GM12878 (cell line): Measurements from ENCODE around the gene IGFL3. TPM values are rescaled to one million over a fixed set of nuclear protein-coding genes. Genes with fewer than 3 reads are reported as not detected.

Experiments
- ATAC-seq: fragments of 200-7000 bp; cut with Tn5 transposase; 3 replicates; pipeline ENCODE4 v1.9.1; 2020; ENCODE audit warnings: mild to moderate bottlenecking, moderate library complexity
- BruUV-seq: library from RNA; stranded (reverse); fragments of 400-500 nt; replicated peaks from 2 replicates; lab custom pipeline; 2021; lab: Mats Ljungman, UMichigan
- CTCF ChIA-PET: fragments of 300-600 bp; sonication (Branson Sonifier 250); formaldehyde crosslinking; extraction: SDS; loops from one replicate; lab custom pipeline; 2021; ENCODE audit warnings: inconsistent platforms; lab: Yijun Ruan, JAX
- POLR2A ChIA-PET: fragments of 350-600 bp; formaldehyde crosslinking; extraction: SDS; loops from one replicate; lab custom pipeline; 2021; ENCODE audit warnings: inconsistent platforms; lab: Charles Lee
- RAD21 ChIA-PET: fragments of 300-600 bp; sonication (Branson Sonifier 250); formaldehyde crosslinking; loops from one replicate; lab custom pipeline; 2023; ENCODE audit warnings: antibody characterized with exemption; ENCODE audit not compliant: unreplicated experiment; lab: Charles Lee
- SMC1A ChIA-PET: fragments of 300-600 bp; sonication (Branson Sonifier 250); formaldehyde crosslinking; loops from one replicate; lab custom pipeline; 2023; ENCODE audit not compliant: unreplicated experiment, uncharacterized antibody; lab: Charles Lee
- DNase-seq: peaks from one replicate; pipeline ENCODE4 v3.0.0-alpha.2; 2011; ENCODE audit warnings: low read depth, low spot score
- FAIRE-seq: peaks from 3 replicates; lab custom pipeline; 2011; peaks lifted over from hg19 to GRCh38; lab: Jason Lieb, UNC
- H2AFZ ChIP-seq: 2 replicates; pipeline ENCODE4 v1.6.0; 2011; ENCODE audit warnings: low read depth, low read length, control low read depth; ENCODE audit not compliant: control insufficient read depth
- H3K27ac ChIP-seq: 2 replicates; pipeline ENCODE4 v1.5.1; 2011; ENCODE audit warnings: control low read depth; ENCODE audit not compliant: control insufficient read depth, insufficient read depth
- H3K27me3 ChIP-seq, 2 experiments: replicated peaks in 1 of 2; 2 replicates each; pipeline versions ENCODE4 v1.6.0 to v1.6.1; 2011; ENCODE audit warnings: low read length in 1 of 2; ENCODE audit not compliant: control insufficient read depth in 2 of 2, insufficient read depth in 2 of 2
- H3K36me3 ChIP-seq, 2 experiments: 2 replicates each; pipeline ENCODE4 v1.5.1; 2011; ENCODE audit warnings: low read length in 1 of 2; ENCODE audit not compliant: control insufficient read depth in 2 of 2, insufficient read depth in 2 of 2
- H3K4me1 ChIP-seq: 2 replicates; pipeline ENCODE4 v1.6.1; 2011; ENCODE audit warnings: mild to moderate bottlenecking, low read length, moderate library complexity, mixed read lengths; ENCODE audit not compliant: control insufficient read depth, insufficient read depth
- H3K4me2 ChIP-seq: 2 replicates; pipeline ENCODE4 v1.6.0; 2011; ENCODE audit warnings: control low read depth; ENCODE audit not compliant: control insufficient read depth, insufficient read depth
- H3K4me3 ChIP-seq: fragments of 200-600 bp; sonication (generic); 2 replicates; pipeline ENCODE4 v1.5.1; 2016
- H3K79me2 ChIP-seq: 2 replicates; pipeline ENCODE4 v1.6.0; 2011; ENCODE audit warnings: low read length; ENCODE audit not compliant: control insufficient read depth, insufficient read depth
- H3K9ac ChIP-seq: 2 replicates; pipeline ENCODE4 v1.8.0; 2011; ENCODE audit warnings: low read length, control low read depth, mixed read lengths; ENCODE audit not compliant: control insufficient read depth, insufficient read depth
- H3K9me3 ChIP-seq: replicated peaks from 3 replicates; pipeline ENCODE4 v1.5.1; 2011; ENCODE audit warnings: mild to moderate bottlenecking, low read length; ENCODE audit not compliant: control insufficient read depth, insufficient read depth
- H4K20me1 ChIP-seq: 2 replicates; pipeline ENCODE4 v1.6.0; 2011; ENCODE audit not compliant: control insufficient read depth, insufficient read depth
- MEF2A ChIP-seq: IDR thresholded peaks from 2 replicates; pipeline ENCODE4 v1.6.1; 2011; ENCODE audit warnings: low read depth, mild to moderate bottlenecking, low read length, moderate library complexity; ENCODE audit not compliant: insufficient read depth
- MXI1 ChIP-seq: fragments of 150-350 bp; IDR thresholded peaks from 2 replicates; pipeline ENCODE4 v1.6.1; 2011; ENCODE audit warnings: low read depth, mild to moderate bottlenecking, inconsistent platforms, low read length, improper control_type of control experiment
- SP1 ChIP-seq: IDR thresholded peaks from one replicate; pipeline ENCODE4 v1.6.1; 2011; ENCODE audit warnings: low read depth, low read length
- WRNIP1 ChIP-seq: IDR thresholded peaks from 2 replicates; pipeline ENCODE4 v1.6.1; 2011; ENCODE audit warnings: low read depth, low read length, improper control_type of control experiment, borderline replicate concordance
- WGBS: methylation state at CpG from one replicate; pipeline ENCODE4 v1.1.6; 2016; ENCODE audit warnings: low lambda C conversion rate; ENCODE audit not compliant: insufficient replicate concordance, insufficient coverage; ENCODE audit errors: missing lambda C conversion rate; 5-methylcytosine and 5-hydroxymethylcytosine counted together
- in situ Hi-C: fragments of 300-500 bp; cut with MboI; formaldehyde crosslinking; loops from 9 replicates; pipeline ENCODE4 v1.14.3; 2018; ENCODE audit warnings: mixed read lengths
- intact Hi-C: fragments of 100-400 bp; cut with micrococcal nuclease; formaldehyde crosslinking; loops from one replicate; pipeline ENCODE4 v1.14.2; 2022; ENCODE audit not compliant: unreplicated experiment
- polyA plus RNA-seq, 11 experiments: library from polyadenylated mRNA; depleted of rRNA in 4 of 11; unstranded in 6 of 11; stranded (reverse) in 5 of 11; fragments of >200 nt; fragmentation: Nextera tagmentation in 4 of 11; fragmentation: Illumina TruSeq in 1 of 11; extraction: Ambion mirVana in 4 of 11; extraction: Trizol in 1 of 11; gene quantifications; 1 replicate in 1 of 11; 2 replicates in 10 of 11; pipeline versions ENCODE4 v1.2.1 to v1.2.3, GENCODE V29; 2011 to 2016; ENCODE audit warnings: inconsistent platforms in 2 of 11, missing spikeins in 2 of 11, low read depth in 1 of 11
- total RNA-seq, 4 experiments: library from RNA; depleted of rRNA in 3 of 4; stranded (reverse); fragments of >200 nt in 3 of 4; fragmentation: Illumina TruSeq in 1 of 4; extraction: Trizol in 1 of 4; gene quantifications; 2 replicates each; pipeline versions ENCODE4 v1.2.1 to v1.2.3, GENCODE V29; 2013 to 2021
- TF ChIP-seq, protein P1 (sequence below): fragments of 450-650 bp; IDR thresholded peaks from 2 replicates; pipeline ENCODE4 v1.6.1; 2018; ENCODE audit warnings: mild to moderate bottlenecking, low read depth, moderate library complexity; ENCODE audit not compliant: partially characterized antibody
- TF ChIP-seq, protein P2 (sequence below): fragments of 450-650 bp; IDR thresholded peaks from 2 replicates; pipeline ENCODE4 v1.6.1; 2017; ENCODE audit warnings: mild to moderate bottlenecking, low read depth, inconsistent platforms; ENCODE audit not compliant: poor library complexity, severe bottlenecking

IGFL3 gene
- total and polyA plus RNA-seq, 10 of the 15 experiments (the other 5 are each of a cell fraction or from before 2014, with no cell fraction given): not detected

- Histone ChIP-seq H2AFZ (no peak overlapping the region), H3K9ac (no peak overlapping the region), H3K36me3 (no peaks in the 10 kb centered on the region), H3K9me3 (no peaks in the 10 kb centered on the region), H3K27me3 (no peaks in the 10 kb centered on the region; a peak in 1 of 4 replicates), H4K20me1 (no peaks in the 10 kb centered on the region), H3K4me1 (peaks cover 4% of the 10 kb centered on the region; the same call in 1 of the 2 replicates), H3K27ac (no peak overlapping the region), H3K4me2 (no peak overlapping the region), H3K79me2 (no peaks in the 10 kb centered on the region), H3K4me3 (no peak overlapping the region)
- ChIA-PET RAD21 (no interaction called here), CTCF (interaction anchor here (0.7 kb wide), 1 partner anchor 31 kb away, joined by 3 read pairs; no protein-coding TSS in a partner anchor), SMC1A (interaction anchor here (1.4 kb wide), 2 partner anchors 10 to 15 kb away, joined by 4 to 5 read pairs; no protein-coding TSS in a partner anchor), POLR2A (interaction anchor here (1.2 kb wide), 1 partner anchor 12 kb away, joined by 3 read pairs; no protein-coding TSS in a partner anchor)
- no peak for ATAC-seq
- no peak for DNase-seq
- FAIRE-seq: no peak
- 0% methylated on average over 1 of the region's 1 CpG for WGBS
- no peak for TF ChIP-seq MXI1
- TF ChIP-seq SP1: no peak
- TF ChIP-seq, protein P1, sequence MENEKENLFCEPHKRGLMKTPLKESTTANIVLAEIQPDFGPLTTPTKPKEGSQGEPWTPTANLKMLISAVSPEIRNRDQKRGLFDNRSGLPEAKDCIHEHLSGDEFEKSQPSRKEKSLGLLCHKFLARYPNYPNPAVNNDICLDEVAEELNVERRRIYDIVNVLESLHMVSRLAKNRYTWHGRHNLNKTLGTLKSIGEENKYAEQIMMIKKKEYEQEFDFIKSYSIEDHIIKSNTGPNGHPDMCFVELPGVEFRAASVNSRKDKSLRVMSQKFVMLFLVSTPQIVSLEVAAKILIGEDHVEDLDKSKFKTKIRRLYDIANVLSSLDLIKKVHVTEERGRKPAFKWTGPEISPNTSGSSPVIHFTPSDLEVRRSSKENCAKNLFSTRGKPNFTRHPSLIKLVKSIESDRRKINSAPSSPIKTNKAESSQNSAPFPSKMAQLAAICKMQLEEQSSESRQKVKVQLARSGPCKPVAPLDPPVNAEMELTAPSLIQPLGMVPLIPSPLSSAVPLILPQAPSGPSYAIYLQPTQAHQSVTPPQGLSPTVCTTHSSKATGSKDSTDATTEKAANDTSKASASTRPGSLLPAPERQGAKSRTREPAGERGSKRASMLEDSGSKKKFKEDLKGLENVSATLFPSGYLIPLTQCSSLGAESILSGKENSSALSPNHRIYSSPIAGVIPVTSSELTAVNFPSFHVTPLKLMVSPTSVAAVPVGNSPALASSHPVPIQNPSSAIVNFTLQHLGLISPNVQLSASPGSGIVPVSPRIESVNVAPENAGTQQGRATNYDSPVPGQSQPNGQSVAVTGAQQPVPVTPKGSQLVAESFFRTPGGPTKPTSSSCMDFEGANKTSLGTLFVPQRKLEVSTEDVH: no peak
- TF ChIP-seq, protein P2, sequence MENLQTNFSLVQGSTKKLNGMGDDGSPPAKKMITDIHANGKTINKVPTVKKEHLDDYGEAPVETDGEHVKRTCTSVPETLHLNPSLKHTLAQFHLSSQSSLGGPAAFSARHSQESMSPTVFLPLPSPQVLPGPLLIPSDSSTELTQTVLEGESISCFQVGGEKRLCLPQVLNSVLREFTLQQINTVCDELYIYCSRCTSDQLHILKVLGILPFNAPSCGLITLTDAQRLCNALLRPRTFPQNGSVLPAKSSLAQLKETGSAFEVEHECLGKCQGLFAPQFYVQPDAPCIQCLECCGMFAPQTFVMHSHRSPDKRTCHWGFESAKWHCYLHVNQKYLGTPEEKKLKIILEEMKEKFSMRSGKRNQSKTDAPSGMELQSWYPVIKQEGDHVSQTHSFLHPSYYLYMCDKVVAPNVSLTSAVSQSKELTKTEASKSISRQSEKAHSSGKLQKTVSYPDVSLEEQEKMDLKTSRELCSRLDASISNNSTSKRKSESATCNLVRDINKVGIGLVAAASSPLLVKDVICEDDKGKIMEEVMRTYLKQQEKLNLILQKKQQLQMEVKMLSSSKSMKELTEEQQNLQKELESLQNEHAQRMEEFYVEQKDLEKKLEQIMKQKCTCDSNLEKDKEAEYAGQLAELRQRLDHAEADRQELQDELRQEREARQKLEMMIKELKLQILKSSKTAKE: no peak
- no peak for TF ChIP-seq WRNIP1
- no peak for TF ChIP-seq MEF2A
- no TSS peak for BruUV-seq
- in situ Hi-C loops: no loop called here
- intact Hi-C loops: no loop called here
Measured at GRCh38 chr19:46113726-46114125, 10.8 kb downstream of the IGFL3 start.
